HEK293 (cell line): ENCODE data around the gene UTP11.

ENCODE experiments used
- GLIS2 ChIP-seq: fragments of 450-650 bp; formaldehyde crosslinking; IDR thresholded peaks from 2 replicates; pipeline ENCODE4 v1.5.1; 2016; ENCODE audit warnings: missing biosample characterization, missing genetic modification characterization
- KLF16 ChIP-seq: fragments of 450-650 bp; formaldehyde crosslinking; IDR thresholded peaks from 2 replicates; pipeline ENCODE4 v1.5.1; 2017; ENCODE audit warnings: missing biosample characterization, missing genetic modification characterization
- ZBTB7A ChIP-seq: fragments of 450-650 bp; formaldehyde crosslinking; IDR thresholded peaks from 2 replicates; pipeline ENCODE4 v1.5.1; 2016; ENCODE audit warnings: low read depth, missing biosample characterization, missing genetic modification characterization
- TF ChIP-seq, protein P1 (sequence below): fragments of 450-650 bp; formaldehyde crosslinking; IDR thresholded peaks from 2 replicates; pipeline ENCODE4 v1.5.1; 2016; ENCODE audit warnings: missing biosample characterization, missing genetic modification characterization

DNA sequence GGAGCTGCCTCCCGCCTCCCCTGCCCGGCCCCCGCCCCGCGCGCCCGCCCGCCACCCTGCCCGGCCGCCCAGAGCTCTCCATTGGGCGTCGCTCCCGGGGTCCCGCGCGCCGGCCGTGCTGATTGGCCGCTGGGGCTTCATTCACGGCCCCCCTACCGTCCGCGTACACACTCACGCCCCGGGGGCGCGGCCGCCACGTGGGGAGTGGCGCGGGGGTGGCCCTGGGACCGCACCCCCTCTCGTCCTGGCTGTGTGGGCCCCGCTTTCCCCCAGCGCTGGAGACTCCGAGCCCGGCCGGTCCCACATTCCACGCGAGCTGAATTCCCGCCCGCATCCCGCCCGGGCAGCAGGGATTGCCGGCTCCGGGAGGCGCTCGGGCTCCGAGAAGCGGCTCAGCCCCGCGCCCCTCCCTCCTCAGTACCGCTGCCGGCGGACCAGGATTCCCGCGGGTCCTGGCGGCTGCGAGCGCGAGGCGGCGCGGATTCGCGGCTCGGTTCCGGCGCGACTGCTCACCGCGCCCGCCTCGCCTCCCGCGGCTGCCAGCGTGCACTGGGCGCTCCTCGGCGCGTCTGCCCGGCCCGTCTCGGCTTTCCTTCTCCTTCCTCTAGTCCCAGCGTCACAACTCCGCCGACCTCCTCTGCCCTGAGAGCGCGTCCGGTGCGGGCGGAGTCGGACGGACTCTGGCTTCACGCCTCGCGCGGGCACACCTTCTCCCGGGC lies 34.5 kb downstream of the UTP11 start:
- TF ChIP-seq ZBTB7A (tag by site-specific recombination) (peak; percentile 78; the same call in 1 of the 2 replicates), KLF16 (tag by site-specific recombination) (peak; percentile 97), GLIS2 (tag by site-specific recombination) (peak; percentile 99)
- TF ChIP-seq, protein P1, sequence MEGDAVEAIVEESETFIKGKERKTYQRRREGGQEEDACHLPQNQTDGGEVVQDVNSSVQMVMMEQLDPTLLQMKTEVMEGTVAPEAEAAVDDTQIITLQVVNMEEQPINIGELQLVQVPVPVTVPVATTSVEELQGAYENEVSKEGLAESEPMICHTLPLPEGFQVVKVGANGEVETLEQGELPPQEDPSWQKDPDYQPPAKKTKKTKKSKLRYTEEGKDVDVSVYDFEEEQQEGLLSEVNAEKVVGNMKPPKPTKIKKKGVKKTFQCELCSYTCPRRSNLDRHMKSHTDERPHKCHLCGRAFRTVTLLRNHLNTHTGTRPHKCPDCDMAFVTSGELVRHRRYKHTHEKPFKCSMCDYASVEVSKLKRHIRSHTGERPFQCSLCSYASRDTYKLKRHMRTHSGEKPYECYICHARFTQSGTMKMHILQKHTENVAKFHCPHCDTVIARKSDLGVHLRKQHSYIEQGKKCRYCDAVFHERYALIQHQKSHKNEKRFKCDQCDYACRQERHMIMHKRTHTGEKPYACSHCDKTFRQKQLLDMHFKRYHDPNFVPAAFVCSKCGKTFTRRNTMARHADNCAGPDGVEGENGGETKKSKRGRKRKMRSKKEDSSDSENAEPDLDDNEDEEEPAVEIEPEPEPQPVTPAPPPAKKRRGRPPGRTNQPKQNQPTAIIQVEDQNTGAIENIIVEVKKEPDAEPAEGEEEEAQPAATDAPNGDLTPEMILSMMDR (tag by site-specific recombination): peak; percentile 59
